Thyroid gland (tissue), 4 donors: Measurements from ENCODE around the gene FNDC5.
A peak's percentile ranks its signal among the peaks of the same experiment; 100 is the strongest.

Source experiments
- POLR2A ChIP-seq, 2 donors: fragments of 450-650 bp; IDR thresholded peaks; one replicate each; pipeline ENCODE4 v1.6.1; 2017; ENCODE audit warnings: antibody characterized with exemption in 2 of 2, mild to moderate bottlenecking in 2 of 2, moderate library complexity in 1 of 2
- TF ChIP-seq, protein P1 (sequence below), 6 experiments: fragments of 200-600 bp in 3 of 6; fragments of 450-650 bp in 3 of 6; sonication (generic) in 3 of 6; IDR thresholded peaks; one replicate each; pipeline ENCODE4 v1.5.1; 2016 to 2019; ENCODE audit warnings: antibody characterized with exemption in 6 of 6, mild to moderate bottlenecking in 2 of 6, inconsistent platforms in 1 of 6, moderate library complexity in 1 of 6

DNA sequence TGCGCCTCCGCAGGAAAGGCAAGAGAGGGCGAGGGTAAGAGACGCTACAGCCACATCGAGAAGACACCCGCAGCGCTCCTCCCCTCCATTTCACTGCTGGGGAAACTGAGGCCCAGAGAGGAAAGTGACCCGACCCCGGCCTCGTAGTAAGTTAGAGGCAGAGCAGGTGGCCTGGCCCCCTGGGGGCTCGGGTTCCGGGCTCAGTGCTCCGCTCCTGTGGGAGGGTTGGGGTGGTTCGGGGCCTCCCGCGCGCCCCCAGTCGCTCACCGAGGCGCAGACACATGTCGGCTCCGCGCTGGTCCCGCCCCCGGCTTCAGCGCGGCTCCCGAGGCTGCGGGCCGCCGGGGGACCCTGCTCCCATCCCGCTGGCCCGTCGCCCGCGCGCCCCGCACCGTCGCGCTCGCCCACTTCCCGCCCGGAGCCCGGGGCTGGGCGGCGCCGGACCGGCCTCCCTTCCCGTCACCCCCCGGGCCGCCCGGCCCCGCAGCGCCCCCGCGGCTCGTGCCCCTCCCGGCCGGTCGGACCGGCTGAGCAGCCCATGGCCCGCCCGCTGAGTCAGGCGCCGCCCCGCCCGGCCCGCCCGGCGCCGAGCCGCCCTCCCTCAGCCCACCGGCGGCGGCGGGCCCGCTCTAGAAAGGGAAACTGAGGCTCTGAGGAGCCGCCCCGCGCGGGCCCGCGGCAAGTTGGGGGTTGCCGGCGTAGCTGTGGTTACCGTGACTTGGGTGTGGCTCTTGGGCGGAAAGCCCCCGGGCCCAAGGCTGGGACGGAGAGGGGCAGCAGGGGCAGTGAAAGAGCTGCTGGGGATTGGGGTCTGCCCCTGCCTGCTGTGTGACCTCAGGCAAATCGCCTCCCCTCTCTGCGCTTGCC, 30.5 kb upstream of the FNDC5 start, which contains the start of gene TMEM54:
- TF ChIP-seq, protein P1, sequence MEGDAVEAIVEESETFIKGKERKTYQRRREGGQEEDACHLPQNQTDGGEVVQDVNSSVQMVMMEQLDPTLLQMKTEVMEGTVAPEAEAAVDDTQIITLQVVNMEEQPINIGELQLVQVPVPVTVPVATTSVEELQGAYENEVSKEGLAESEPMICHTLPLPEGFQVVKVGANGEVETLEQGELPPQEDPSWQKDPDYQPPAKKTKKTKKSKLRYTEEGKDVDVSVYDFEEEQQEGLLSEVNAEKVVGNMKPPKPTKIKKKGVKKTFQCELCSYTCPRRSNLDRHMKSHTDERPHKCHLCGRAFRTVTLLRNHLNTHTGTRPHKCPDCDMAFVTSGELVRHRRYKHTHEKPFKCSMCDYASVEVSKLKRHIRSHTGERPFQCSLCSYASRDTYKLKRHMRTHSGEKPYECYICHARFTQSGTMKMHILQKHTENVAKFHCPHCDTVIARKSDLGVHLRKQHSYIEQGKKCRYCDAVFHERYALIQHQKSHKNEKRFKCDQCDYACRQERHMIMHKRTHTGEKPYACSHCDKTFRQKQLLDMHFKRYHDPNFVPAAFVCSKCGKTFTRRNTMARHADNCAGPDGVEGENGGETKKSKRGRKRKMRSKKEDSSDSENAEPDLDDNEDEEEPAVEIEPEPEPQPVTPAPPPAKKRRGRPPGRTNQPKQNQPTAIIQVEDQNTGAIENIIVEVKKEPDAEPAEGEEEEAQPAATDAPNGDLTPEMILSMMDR (IDR thresholded peaks at IDR 0.05) = peak in 2 of 6 experiments; percentile 11 to 15
- peak in 1 of 2 donors; percentile 40 for TF ChIP-seq POLR2A (IDR thresholded peaks at IDR 0.05)
